Stimulated activated CD4-positive, alpha-beta T cell treated with anti-CD3 and anti-CD28 coated beads, TNF-alpha, amount 100 ng/mL, for 4 hours (primary cell): Measurements from ENCODE around the gene SBK2.
"Not testable (repeated sequence)": the region's sequence is repeated elsewhere in the genome, so short reads cannot be mapped to it uniquely, and the experiment has no call there.

ENCODE experiments used
- DNase-seq, 3 experiments: peaks; one replicate each; pipeline ENCODE4 v3.0.0-alpha.2; 2020; ENCODE audit warnings: low read depth in 3 of 3

The SBK2 gene

GRCh38 chr19:55536951-55537740 is at the start of gene SBK2:
Gene SBK2, minus strand, starts transcription at chr19:55537133. Its CDS starts 839 bp downstream, at chr19:55536294.
- DNase-seq, result no peak

DNA sequence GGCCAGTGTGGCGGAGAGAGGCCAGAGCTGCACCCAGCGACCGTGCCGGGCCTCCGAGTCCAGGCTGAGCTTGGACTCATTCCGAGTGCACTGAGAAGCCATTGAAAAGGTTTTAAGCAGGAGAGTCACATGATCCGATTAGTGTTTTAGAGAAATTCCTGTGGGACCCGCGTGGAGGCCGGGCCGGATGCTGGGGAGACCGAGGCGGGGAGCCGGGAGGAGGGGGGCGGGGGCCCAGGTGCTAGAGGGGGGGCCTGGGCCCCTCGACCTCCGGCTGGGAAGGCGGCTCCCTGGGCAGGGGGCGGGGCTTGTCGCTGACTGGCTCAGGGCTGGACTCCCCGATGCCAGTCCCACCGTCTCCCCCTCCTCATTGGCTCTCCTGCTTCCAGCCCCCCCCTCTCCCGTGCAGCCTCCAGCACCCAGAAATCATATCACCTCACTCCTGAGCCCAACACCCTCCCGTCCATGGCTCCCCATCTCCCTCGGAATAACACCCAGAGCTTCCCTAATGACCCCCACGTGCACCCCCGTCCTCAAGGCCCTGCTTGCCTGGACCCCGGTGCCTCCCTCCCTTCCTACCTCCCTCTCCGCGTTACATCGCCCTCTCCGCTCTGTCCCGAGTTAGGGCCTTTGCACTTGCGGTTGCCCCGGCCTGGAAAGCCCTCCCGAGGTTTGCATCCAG is 48.9 kb upstream of the SBK2 start:
- DNase-seq, result peak in 1 of 3 experiments; percentile 40

DNA sequence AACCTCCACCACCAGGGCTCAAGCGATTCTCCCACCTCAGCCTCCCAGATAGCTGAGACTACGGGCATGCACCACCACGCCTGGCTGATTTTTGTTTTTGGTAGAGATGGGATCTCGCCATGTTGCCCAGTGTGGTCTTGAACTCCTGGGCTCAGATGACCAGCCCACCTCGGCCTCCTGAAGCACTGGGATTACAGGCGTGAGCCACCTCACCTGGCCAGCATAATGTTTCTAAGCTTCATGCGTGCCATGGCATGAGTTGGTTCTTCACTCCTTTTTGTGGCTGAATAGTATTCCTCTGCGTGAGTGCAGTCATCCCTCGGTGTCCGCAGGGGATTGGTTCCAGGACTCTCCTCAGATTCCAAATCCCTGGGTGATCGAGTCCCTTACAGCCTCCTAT is 47.9 kb upstream of the SBK2 start:
- DNase-seq, result no peak

GRCh38 chr19:55583897-55584296 is 47.0 kb upstream of the SBK2 start:
- DNase-seq, result not testable (repeated sequence)

- not testable (repeated sequence) for DNase-seq
These were observed 45.4 kb upstream of the SBK2 start for GRCh38 chr19:55582284-55582683.

DNA sequence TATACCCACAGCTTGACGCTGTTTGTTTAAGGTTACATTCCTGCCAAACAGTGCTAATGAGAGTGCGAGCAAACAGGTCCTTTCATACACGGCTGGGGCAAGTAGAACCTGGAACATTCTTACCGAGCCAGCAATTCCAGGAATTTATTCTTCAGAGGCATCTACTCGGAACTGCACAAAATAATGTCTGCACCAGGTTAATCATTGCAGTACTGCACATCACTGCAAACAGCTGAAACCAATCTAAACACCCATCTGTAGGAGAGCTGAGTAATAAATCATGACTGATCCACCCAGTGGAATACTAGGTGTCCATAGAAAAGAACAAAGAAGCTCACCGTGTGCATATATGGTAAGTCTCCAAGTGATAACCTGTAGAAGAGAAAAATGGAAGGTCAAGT is 44.9 kb upstream of the SBK2 start:
- DNase-seq, result no peak

GRCh38 chr19:55581145-55581822 is 44.4 kb upstream of the SBK2 start:
- no peak for DNase-seq

DNA sequence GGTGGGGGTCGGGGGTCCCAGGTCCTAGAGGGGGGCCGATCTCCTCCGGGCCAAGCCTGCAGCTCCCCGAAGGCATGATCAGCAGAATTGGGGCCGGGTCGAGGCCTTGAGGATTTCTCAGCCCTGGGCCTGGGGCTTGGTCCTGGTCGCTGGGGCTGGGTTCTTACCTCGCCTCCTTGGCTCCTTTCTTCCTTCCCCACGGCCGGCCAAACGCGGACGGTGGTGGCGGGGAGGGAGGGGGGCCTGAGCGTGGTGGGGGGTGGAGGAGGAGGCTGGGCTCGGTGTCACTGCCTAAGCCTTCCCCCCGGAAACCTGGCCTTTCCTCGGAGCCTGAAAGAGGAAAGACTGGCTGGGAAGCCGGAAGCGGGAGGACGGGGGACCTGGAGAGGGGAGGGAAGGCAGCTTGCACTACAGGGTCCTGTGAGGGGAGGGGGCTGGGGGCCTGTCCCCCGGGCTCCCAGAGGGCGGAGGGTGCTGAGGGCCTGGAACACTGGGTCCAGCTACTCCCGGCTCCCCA is 43.8 kb upstream of the SBK2 start, which contains the start of gene ZNF579:
TSS of gene ZNF579 (minus strand) at position 221 of the 517 bp plus-strand sequence. CDS start 1,209 bp downstream, outside the sequence.
- peak; percentile 54 to 66 (median 62) for DNase-seq

GRCh38 chr19:55579766-55580621 is 43.1 kb upstream of the SBK2 start:
- DNase-seq, result no peak

GRCh38 chr19:55578761-55579747 is 42.1 kb upstream of the SBK2 start:
- DNase-seq, result no peak

- no peak for DNase-seq
These were observed 41.3 kb upstream of the SBK2 start for GRCh38 chr19:55578031-55578760.

DNA sequence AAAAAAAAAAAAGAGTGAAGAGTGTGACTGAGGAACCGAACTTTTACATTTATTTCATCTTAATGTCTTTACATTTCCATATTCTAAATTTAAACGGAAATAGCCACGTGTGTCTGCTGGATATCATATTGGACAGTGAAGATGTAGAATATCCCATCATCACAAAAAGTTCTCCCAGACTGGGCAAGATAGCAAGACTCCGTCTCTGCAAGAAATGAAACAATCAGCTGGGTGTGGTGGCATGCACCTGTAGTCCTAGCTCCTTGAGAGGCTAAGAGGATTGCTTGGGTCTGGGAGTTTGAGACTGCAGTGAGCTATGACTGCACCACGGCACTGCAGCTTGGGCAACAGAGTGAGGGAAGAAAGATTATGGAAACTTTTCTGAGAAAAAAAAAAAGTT is 39.8 kb upstream of the SBK2 start:
- DNase-seq, result no peak

DNA sequence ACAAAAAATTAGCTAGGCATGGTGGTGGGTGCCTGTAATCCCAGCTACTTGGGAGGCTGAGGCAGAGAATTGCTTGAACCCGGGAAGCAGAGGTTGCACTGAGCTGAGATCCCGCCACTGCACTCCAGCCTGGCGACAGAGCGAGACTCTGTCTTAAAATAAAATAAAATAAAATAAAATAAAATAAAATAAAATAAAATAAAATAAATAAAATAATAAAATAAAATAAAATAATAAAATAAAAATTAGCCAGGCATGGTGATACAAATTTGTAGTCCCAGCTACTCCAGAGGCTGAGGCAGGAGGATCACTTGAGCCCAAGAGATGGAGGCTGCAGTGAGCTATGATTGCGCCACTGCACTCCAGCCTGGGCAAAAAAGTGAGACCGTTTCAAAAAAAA is 37.0 kb upstream of the SBK2 start:
- DNase-seq, result not testable (repeated sequence)

- not testable (repeated sequence) for DNase-seq
These were observed 32.5 kb upstream of the SBK2 start for GRCh38 chr19:55569477-55569876.

GRCh38 chr19:55567708-55568328 is 30.9 kb upstream of the SBK2 start:
- DNase-seq, result no peak

DNA sequence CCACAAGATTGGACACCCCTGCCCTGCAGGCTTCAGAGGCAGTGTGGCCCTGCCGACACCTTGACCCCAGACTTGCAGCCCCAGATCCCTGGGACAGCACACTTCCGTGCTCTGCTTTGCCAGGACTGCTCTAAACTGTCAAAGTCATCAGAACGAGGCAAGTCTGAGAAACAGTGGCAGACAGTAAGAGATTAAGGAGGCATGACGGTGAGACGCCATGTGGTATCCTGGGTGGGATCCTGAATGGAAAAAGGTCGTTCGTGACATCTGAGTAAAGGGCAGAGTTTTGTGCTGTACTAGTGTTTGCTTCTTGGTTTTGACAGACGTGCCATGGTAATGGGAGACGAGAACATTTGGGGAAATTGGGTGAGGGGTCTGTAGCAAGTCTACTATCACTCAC is 29.9 kb upstream of the SBK2 start:
- no peak for DNase-seq

DNA sequence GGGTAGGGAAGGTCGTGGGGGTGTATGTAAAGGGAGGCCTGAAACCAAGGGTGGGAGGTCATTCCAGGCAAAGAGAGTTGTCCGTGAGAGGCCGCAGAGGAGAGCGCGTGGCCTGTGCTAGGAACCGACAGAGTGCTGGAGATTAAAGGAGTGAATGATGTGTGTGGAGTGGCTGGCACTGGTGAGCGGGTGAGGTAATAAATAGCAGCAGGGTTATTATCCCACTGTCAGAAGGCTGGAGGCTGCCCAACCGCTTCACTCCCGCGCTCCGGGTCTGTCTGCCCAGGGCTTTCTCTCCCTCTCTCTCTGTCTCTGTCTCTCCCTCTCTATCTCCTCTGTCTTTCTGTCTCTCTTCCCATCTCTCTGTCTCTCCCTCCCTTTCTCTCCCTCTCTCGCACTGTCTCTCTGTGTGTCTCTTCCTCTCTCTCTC is 26.3 kb upstream of the SBK2 start:
- no peak for DNase-seq

DNA sequence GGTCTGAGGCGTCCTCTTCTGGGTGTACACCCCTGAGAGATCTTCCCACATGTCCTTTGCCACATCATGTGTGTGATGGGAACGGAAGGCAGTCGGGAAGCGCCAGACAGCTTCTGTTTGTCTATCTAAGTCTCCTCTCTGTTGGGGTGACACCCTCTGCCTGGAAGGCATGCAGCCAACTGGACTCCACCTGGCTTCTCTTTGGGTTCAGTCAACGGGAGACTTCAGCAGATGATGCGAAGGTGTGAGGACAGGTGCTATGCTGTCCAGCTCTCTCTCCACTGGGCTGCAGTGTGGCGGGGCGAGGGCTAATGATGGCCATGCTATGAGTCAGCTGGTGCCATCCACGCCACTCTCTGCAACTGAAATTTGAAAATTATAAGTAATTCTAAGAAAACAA is 22.8 kb upstream of the SBK2 start:
- no peak for DNase-seq

- no peak for DNase-seq
These were observed 17.8 kb upstream of the SBK2 start for GRCh38 chr19:55554741-55555152.
